ENCODE measurements around the gene TUT7. TPM values are rescaled to one million over a fixed set of nuclear protein-coding genes. Genes with fewer than 3 reads are reported as not detected.

Gene TUT7
- total RNA-seq, 4 donors from 2014 or later = 21.5 to 50.6 (median 29.6) TPM

DNA sequence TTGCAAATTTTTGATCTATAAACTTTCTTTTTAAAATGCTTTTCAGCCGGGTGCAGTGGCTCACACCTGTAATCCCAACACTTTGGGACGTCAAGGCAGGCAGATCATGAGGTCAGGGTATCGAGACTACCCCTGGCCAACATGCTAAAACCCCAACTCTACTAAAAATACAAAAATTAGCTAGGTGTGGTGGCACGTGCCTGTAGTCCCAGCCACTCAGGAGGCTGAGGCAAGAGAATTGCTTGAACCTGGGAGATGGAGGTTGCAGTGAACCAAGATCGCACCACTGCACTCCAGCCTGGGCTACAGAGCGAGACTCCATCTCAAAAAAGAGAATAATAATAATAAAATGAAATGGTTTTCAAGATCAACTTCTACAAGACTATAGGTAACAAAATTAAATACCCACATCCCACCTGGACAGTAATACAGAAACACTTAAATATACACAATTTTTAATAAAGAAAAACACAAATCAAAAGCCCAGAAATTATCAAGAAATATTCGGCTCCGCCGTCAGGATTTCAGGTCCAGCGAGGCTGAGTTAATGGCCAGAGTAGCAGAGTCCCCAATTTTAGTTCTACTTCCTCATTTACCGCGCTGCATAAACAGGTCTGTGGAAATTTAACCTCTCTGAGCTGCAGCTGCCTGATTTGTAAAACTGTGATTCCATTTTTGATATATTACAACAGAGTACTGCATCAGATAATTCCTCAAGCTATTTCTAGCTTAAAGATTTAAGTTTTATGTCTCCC lies 4.0 kb downstream of the TUT7 start:
- WGBS, 2 donors (ENCODE audit: low coverage in 1 of 2) = 78 to 80% methylated on average over 10 to 12 of the region's 12 CpGs

GRCh38 chr9:86349271-86349670 lies 4.9 kb downstream of the TUT7 start:
- Histone ChIP-seq H3K4me1 (peaks cover 2 to 83% (median 21%) of the 10 kb centered on the region in 3 donors), H3K4me3 (no peak overlapping the region)
- ATAC-seq = no peak

More for the DNA sequence above, 4.0 kb downstream of the TUT7 start:
- TF ChIP-seq POLR2AphosphoS5 (IDR thresholded peaks at IDR 0.05) (no peak), EP300 (IDR thresholded peaks at IDR 0.05) (no peak), POLR2A (IDR thresholded peaks at IDR 0.05) (no peak)
- TF ChIP-seq, protein P1, sequence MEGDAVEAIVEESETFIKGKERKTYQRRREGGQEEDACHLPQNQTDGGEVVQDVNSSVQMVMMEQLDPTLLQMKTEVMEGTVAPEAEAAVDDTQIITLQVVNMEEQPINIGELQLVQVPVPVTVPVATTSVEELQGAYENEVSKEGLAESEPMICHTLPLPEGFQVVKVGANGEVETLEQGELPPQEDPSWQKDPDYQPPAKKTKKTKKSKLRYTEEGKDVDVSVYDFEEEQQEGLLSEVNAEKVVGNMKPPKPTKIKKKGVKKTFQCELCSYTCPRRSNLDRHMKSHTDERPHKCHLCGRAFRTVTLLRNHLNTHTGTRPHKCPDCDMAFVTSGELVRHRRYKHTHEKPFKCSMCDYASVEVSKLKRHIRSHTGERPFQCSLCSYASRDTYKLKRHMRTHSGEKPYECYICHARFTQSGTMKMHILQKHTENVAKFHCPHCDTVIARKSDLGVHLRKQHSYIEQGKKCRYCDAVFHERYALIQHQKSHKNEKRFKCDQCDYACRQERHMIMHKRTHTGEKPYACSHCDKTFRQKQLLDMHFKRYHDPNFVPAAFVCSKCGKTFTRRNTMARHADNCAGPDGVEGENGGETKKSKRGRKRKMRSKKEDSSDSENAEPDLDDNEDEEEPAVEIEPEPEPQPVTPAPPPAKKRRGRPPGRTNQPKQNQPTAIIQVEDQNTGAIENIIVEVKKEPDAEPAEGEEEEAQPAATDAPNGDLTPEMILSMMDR (IDR thresholded peaks at IDR 0.05) = no peak
- Histone ChIP-seq H3K27ac (no peak overlapping the region), H3K4me1 (peaks cover 2 to 86% (median 21%) of the 10 kb centered on the region in 3 donors), H3K36me3 (peaks cover 0 to 25% of the 10 kb centered on the region in 2 donors), H3K9me3 (no peaks in the 10 kb centered on the region), H3K4me3 (peak overlapping the region in 1 of 2 donors; percentile 96), H3K27me3 (no peaks in the 10 kb centered on the region)
- ATAC-seq = no peak

GRCh38 chr9:86347991-86348390 lies 6.2 kb downstream of the TUT7 start:
- Histone ChIP-seq H3K9me3 (no peaks in the 10 kb centered on the region), H3K27me3 (no peaks in the 10 kb centered on the region), H3K4me1 (peaks cover 2 to 77% (median 20%) of the 10 kb centered on the region in 3 donors), H3K4me3 (no peak overlapping the region), H3K27ac (no peak overlapping the region), H3K36me3 (peaks cover 0 to 45% of the 10 kb centered on the region in 2 donors)
- 86 to 100% methylated on average over 2 of the region's 2 CpGs for WGBS, 2 donors (ENCODE audit: low coverage in 1 of 2)
- ATAC-seq = no peak
- no peak for TF ChIP-seq EP300 (IDR thresholded peaks at IDR 0.05)
- no peak for TF ChIP-seq POLR2A (IDR thresholded peaks at IDR 0.05)
- TF ChIP-seq, protein P1 (IDR thresholded peaks at IDR 0.05) = no peak
- TF ChIP-seq POLR2AphosphoS5 (IDR thresholded peaks at IDR 0.05) = no peak

More at GRCh38 chr9:86349271-86349670, 4.9 kb downstream of the TUT7 start:
- 65 to 66% methylated on average over 3 of the region's 3 CpGs for WGBS, 2 donors (ENCODE audit: low coverage in 1 of 2)
- TF ChIP-seq POLR2A (IDR thresholded peaks at IDR 0.05) = no peak
- H3K36me3 ChIP-seq = peaks cover 0 to 34% of the 10 kb centered on the region in 2 donors
- no peaks in the 10 kb centered on the region for H3K27me3 ChIP-seq
- H3K27ac ChIP-seq = no peak overlapping the region
- no peaks in the 10 kb centered on the region for H3K9me3 ChIP-seq

GRCh38 chr9:86344818-86345217 lies 9.4 kb downstream of the TUT7 start:
- ATAC-seq = no peak
- Histone ChIP-seq H3K9me3 (no peaks in the 10 kb centered on the region), H3K27ac (no peak overlapping the region), H3K4me1 (peaks cover 0 to 46% (median 6%) of the 10 kb centered on the region in 3 donors), H3K27me3 (no peaks in the 10 kb centered on the region), H3K36me3 (peaks cover 10 to 69% of the 10 kb centered on the region in 2 donors), H3K4me3 (no peak overlapping the region)
- no peak for TF ChIP-seq POLR2AphosphoS5 (IDR thresholded peaks at IDR 0.05)
- TF ChIP-seq, protein P1 (IDR thresholded peaks at IDR 0.05) = no peak
- WGBS, 2 donors (ENCODE audit: low coverage in 1 of 2) = 76 to 81% methylated on average over 2 of the region's 2 CpGs

DNA sequence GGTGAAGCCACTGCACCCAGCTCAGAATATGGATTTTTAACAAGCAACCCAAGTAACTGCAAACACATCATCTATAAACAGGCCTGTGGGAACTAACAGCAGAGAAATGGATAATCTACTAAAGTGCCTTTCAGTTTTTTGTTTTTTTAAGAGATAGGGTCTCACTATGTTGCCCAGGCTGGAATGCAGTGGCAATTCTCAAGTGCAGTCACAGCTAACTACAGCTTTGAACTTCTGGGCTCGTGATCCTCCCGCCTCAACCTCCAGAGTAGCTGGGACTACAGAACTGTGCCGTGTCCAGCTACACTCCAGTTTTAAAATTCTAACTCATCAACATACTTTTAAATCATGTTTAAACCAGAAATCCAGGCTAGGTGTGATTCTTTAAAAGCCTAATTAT lies 11.9 kb downstream of the TUT7 start:
- Histone ChIP-seq H3K4me3 (no peak overlapping the region), H3K27ac (no peak overlapping the region), H3K27me3 (no peaks in the 10 kb centered on the region), H3K36me3 (peaks cover 12 to 90% of the 10 kb centered on the region in 2 donors), H3K9me3 (no peaks in the 10 kb centered on the region), H3K4me1 (peaks cover 0 to 20% (median 3%) of the 10 kb centered on the region in 3 donors)
- 97 to 100% methylated on average over 3 of the region's 3 CpGs for WGBS, 2 donors (ENCODE audit: low coverage in 1 of 2)
- ATAC-seq = no peak
- TF ChIP-seq POLR2A (IDR thresholded peaks at IDR 0.05) = no peak
- no peak for TF ChIP-seq EP300 (IDR thresholded peaks at IDR 0.05)
- TF ChIP-seq, protein P1 (IDR thresholded peaks at IDR 0.05) = no peak
- TF ChIP-seq POLR2AphosphoS5 (IDR thresholded peaks at IDR 0.05) = no peak
